T follicular helper cell (primary cell): ENCODE data around the gene ATXN10.
"Not testable (repeated sequence)": the region's sequence is repeated elsewhere in the genome, so short reads cannot be mapped to it uniquely, and the experiment has no call there.

Source experiments
- DNase-seq: peaks from one replicate; pipeline ENCODE4 v3.0.0-alpha.2; 2020; ENCODE audit warnings: low read depth
- total RNA-seq, 2 experiments: gene quantifications; one replicate each; lab custom pipeline; 2026; lab: John Stamatoyannopoulos, UW

ATXN10 gene
- 49.2 to 62.6 reads per million in 2 experiments for total RNA-seq

- peak; percentile 31 for DNase-seq
Observed at GRCh38 chr22:45671783-45672563, at the start of gene ATXN10. Gene ATXN10, plus strand, starts transcription at chr22:45671834. Its CDS starts 230 bp downstream, at chr22:45672064.

- no peak for DNase-seq
Observed at GRCh38 chr22:45621836-45622600, 49.6 kb upstream of the ATXN10 start.

DNA sequence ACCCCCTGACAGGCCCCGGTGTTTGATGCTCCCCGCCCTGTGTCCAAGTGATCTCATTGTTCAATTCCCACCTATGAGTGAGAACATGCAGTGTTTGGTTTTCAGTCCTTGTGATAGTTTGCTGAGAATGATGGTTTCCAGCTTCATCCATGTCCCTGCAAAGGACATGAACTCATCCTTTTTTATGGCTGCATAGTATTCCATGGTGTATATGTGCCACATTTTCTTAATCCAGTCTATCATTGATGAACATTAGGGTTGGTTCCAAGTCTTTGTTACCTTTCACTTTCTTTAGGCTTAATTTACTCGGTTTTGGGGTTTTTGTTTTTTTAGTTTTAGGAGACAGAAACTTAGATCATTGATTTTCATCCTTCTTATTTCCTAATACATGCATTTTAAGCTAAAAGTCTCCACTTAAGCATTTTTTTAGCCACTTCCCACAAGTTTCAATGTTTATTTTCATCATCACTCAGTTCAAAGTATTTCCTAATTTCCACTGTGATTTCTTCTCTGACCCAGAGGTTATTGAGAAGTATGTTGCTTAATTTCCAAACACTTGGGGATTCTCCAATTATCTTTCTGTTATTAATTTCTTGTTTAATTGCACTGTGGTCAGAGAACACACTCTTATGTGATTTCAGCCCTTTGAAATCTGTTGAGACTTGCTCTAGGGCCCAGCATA lies 48.0 kb upstream of the ATXN10 start:
- not testable (repeated sequence) for DNase-seq

DNA sequence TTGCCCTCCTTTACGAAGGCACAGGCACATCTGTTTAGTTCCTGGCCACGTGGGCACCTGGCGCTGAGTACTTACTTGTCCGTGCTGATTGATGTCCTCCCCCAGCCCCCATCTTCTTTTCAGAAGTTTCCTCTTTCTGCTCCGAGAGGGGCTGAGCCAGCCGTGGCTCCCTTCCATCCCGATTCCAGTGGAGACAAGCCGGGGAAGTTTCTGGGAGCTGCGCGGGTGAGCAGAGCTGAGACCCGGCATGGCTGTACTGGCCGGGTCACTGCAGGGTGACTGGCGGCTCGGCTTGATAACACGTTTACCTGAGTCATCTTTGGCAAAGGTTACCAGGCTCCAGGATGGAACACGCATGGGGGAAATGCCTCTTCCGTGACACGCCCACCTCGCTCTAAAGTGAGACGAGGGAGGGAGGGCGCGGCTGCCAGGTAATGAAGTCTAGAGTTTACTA lies 45.4 kb upstream of the ATXN10 start:
- DNase-seq = no peak

DNA sequence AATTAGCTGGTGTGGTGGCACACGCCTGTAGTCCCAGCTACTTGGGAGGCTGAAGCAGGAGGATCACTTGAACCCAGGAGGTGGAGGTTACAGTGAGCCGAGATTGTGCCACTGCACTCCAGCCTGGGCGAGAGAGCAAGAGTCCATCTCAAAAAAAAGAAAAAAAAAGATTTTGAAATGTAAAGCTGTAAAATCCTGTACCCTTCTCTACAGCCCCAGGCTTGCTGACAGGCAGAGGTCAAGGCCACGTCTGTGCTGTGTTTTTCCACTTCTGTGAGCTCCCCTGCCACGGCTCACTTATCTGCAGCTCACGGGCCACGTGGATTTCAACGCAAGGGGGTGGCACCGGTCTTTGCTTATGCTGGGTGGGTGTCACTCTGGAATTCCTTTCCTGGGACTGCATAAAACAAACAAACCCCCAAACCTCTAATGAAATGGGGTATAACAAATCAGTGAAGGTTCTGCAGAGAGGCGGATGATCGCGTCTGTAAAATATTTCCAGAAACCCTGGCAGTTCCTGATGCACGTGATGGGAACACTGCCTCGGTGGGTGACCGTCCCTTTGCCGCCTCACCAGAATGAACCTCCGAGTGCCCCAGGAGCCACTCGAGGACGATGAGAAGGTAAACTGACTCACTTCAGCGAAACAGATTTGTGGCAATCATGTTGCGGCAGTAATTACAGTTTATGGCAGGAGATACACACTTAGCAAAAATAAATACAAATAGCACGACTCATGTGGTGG lies 44.0 kb upstream of the ATXN10 start:
- DNase-seq = no peak

DNA sequence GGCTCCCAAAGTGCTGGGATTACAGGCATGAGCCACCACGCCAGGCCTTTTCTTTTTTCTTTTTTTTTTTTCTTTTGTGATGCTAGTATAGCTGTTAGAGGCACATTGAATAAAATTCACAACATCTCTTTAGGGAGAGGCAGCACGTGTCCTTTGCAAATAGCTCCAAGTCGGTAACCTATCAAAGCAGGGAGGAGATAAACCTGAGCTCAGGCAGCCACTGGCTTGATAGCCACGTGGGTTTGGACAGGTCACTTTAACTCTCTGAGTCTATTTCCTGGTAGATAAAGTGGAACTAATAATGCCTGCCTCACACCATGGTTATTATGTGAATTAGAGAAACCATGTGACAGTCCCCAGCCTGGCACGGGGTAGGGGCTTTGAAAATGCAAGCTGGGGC lies 43.1 kb upstream of the ATXN10 start:
- DNase-seq = no peak

- no peak for DNase-seq
Observed at GRCh38 chr22:45629469-45630089, 42.1 kb upstream of the ATXN10 start.

DNA sequence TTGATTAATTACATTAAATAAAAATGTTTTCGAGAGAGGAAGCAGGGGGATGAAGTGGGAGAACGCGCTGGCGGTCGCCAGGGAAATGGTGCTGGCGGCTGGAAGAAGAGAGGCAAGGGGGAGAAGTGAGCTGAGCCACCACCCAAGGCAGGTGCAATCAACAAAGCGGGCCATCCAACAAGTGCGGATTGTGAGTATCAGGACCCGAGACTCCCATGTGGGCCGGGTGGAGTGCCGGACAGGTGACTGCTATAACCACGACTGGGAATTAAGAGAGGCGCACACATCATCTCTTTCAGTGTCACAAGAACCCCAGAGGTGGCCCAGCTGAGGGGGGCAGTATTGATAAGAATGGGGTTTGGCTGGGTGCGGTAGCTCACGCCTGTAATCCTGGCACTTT lies 41.2 kb upstream of the ATXN10 start:
- no peak for DNase-seq

- DNase-seq = no peak
Observed at GRCh38 chr22:45631140-45631840, 40.3 kb upstream of the ATXN10 start.

- DNase-seq = no peak
Observed at GRCh38 chr22:45631841-45632238, 39.8 kb upstream of the ATXN10 start.

DNA sequence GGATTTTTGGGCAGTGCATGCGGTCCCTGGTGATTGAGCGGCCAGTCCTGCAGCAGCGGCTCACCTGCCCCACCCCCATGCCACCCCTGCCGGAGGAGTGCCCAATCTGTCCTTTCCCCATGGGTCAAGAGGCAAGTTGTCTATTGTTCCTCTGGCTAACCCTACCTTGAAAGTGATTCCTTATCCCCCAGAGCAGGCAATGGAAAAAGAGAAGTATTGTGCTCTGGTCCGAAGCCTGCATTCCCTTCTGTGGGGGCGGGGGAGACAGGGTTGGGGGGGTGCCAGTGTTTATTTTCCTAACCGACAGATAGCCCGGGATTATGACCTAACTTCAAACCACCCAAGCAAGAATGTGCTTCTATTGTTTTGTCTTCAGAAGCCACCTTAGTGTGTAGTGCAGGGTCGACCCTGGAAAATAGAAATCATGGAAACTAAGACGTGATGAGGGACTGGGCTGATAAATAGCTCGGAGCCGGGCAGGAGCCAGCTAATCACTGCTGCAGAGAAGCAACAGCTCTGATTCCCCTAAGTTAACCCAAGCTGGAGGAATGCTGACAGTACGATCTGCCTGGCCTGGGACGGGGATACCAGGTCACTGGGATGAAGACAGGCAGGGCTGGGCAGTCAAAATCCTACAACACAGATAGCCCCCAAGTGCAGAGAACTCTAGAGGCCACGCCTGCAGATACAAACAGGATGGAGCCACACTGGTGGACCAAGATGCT lies 38.7 kb upstream of the ATXN10 start:
- DNase-seq = no peak

DNA sequence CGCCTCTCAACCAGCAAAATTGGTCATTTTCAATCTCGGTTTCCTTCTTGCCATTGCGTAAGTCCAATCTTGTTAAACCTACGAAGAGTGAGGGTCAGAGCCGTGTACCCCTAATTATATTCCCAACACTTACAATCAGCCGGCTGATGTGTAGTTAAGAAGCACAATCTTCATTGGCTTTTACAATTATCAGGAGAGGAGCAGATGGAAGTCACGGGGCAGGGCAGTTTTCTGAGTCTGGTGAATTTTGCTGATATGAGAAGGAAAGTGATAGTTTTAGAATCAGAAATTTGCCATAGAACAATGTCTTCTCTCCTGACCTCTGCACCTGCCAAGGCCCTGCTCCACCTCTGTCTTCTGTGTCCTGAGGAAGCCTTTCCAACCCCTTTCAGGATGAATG lies 35.0 kb upstream of the ATXN10 start:
- DNase-seq = no peak

DNA sequence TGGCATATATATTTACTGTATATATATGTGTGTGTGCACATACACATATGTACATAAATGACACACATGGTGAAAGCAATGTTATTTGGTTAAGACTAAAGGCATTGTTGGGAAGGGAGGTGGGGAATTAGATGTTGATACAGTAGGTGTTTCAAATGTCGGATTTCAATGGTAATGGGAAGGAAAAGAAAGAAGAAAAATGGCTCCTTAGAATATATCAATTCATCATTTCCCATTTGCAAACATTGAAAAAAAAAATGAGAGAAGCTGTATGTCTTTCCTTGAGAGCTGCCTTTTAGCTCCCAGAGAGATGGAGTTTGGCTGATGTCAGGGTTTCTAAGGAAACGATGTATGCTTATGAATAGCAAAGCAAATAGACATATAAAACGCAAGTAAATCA lies 33.4 kb upstream of the ATXN10 start:
- no peak for DNase-seq

DNA sequence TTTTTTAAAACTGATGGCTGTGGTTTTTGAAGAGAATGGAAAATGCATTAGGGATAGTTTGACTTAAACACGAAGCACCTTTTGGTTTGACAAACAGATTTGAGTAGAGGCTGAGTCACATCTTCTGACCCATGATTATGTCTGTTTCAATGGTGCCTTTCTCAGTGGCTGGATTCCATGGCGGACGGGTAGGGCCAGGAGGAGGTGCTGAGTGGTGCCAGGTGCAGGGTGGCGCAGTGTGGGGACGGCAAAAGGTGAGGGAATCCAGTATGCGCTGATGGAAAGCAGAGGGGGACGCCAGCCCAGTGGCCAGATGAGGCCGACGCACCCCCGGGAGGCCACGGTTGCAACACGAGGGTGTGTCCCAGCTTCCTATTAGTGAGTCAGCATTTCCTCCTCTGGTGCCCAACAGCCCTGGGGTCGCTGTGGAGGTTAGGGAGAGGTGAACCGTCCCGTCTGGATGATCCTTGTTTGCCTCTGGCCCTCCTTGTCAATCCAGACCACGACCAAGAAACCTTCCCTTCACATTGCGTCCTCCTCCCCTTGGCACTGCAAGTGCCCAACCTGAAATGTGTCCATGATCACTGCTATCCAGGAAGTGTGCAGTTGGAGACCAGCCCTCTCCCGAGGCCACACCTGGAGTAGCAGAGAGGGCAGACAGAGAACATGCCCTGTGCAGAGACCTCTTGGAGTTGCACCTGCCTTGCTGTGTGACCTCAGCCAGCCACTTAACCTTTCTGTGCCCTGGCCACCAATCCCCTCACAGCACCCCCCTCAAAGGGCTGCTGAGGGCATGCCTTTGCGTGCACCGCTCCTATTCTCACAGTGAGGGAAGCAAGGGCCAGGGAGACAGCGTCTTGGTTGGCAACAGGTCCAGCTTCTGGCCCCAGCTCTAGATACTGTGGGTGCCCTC lies 32.5 kb upstream of the ATXN10 start:
- DNase-seq = no peak

- no peak for DNase-seq
Observed at GRCh38 chr22:45639747-45640102, 31.9 kb upstream of the ATXN10 start.

DNA sequence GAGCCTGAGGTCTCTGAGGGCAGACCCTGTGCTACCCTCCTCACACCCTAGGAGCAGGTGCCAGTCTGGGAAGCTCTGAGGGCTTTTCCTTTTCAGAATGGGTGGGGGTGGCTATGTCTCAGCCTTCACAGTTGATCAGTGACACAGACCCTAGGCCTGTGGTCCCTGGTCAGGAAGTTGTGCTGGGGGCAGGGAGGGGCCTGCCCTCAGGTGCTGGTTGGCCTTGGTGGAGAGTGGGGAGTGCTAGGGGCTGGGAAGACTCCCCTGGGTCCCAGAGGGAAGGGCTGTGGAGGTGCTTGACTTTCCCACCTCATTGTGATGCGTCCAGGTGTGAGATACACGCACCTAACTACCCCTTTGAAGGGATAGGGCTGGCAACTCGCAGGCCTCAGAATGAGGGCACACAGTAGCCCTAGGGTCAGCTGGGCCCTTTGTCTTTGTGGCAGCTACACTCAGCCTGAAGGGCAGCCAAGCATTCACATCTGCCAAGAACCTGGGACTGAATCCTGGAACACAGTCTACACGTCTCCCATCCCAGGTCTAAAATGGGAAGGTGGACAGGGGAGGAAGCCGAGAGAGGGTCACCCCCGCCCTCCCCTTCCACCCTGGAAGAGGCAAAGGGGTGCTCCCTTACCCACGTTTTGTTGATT lies 31.2 kb upstream of the ATXN10 start:
- DNase-seq = no peak

DNA sequence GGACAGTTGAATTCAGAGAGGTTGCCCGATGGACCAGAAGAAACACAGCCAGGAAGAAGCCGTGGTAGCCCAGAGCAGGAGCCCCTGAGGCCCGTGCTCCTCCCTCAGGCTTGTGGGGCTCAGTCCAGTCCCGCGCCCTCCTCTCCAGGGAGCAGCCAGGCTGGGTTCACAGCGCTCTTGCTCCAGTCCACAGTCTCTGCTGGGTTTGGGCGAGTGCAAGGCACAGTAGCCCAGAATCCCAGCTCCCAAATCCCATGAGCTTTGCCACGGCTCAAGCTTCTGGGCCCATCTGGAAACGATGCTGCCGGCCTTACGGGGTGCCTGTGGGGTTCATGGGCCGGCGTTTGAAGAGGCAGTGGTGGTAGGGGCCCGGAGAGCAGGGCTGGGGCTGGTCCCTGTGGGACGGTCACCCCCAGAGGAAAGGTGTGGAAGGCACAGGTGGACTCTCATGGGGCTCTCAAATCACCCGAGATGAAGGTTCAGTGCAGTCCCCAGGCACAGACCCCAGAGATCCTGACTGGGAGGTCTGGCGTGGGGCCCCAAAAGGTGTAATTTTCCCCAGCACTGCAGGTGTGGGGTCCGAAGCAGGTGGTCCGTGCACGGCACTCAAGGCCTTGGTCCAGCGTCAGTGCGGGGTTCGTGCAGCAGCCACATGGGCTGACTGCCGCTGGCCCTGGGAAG lies 30.6 kb upstream of the ATXN10 start:
- DNase-seq = no peak

DNA sequence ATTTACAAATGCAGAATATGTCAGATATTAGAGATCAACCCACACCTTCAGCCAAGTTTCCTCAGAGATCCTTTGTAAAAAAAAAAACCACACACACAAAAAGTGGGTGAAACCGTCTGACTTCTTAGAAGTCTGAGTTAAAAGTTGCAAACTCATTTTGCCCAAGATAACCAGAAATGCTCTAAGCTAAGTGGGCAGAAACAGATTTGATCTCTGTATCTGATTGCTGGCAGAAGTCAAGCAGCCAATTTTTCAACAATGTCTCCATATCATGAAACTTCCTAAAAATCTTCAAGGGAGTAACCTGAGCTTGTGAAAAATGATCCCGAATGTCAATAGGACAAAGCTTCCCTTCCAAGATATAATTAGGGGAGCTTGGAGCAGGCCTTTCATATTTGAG lies 28.6 kb upstream of the ATXN10 start:
- no peak for DNase-seq
